Bone marrow (tissue), 2 donors: ENCODE results near the gene CCIN.
"Not testable (repeated sequence)": the region's sequence is repeated elsewhere in the genome, so short reads cannot be mapped to it uniquely, and the experiment has no call there.

Source experiments
- DNase-seq, 2 donors: peaks; one replicate each; lab custom pipeline; 2025; lab: John Stamatoyannopoulos, UW

CCIN gene

GRCh38 chr9:36169166-36169565 lies at the start of gene CCIN:
CCIN (plus strand) TSS chr9:36169388; CDS start chr9:36169503, 115 bp downstream.
- DNase-seq = no peak

DNA sequence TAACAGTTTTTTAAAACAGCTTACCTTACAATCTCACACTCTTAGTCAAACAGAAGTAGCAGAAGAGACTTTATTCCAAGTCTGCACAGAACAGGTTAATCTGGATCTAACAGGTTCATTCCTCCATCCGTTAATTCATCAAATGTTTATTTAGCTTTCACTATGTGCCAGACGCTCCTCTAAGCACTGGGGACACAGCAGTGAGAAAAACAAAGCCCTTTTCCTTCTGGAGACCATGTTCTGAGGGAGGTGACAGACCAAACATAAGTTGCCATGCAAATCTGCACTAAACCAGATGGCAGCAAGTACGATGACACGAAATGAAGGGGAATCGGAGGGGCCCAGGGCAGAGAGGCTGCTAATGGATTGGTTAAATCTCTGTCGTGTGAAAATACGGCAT lies 49.7 kb upstream of the CCIN start:
- DNase-seq = no peak

DNA sequence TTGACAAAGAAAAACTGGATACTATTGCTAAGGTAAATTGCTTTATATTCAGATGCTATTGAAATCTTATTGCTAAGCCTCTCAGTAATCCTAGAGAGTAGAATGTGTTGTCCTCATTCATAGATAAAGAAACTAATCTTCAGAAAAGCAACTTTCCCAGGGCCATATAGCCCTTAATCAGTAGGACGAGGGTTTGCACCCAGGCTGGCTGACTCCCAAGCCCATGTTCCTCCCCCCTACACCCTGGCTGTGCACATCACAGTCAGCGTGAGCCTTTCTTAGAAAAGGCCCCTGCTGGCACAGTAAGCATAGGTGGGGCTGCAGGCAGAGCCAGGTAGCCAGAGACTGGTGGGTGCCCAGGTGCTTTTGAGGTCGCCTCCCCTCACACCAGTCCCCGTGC lies 48.5 kb upstream of the CCIN start:
- DNase-seq = no peak

GRCh38 chr9:36121971-36122370 lies 47.2 kb upstream of the CCIN start:
- no peak for DNase-seq

GRCh38 chr9:36123515-36123914 lies 45.7 kb upstream of the CCIN start:
- DNase-seq = no peak

DNA sequence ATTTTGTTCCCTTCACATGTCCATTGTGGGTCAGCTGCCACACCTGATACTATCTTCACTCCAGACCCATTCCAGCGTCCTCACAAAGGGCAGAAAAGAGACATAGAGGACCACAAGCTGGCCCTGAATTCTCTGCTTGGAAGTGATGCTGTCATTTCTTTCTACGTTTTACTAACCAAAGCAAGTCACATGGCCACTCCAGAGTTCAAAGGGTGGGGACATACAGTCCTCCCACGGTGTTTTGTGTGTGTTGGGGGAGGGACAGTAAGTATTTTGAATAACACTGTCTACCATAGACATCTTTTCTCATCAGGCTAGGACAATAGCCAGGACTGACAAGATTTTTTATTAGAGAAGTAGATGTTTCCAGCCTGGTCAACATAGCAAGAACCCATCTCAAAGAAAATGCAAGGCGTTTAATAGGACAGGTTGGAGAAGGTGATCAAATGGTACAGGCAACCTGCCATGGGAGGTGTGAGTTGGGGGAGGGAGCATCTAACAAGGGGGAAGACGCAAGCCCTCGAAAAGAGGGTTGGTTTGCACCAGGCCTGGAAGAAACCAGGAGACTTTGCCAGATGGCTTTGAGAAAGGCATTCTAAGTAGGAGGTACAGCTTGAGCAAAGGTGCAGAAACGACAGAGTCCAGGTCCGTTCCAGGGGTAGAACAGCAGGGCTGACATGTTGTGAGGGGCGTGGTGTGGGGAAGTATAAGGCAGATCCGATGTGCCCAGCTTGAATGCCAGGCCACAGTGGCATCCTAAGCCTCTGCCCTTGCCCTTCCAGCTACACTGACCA lies 43.9 kb upstream of the CCIN start:
- no peak for DNase-seq

DNA sequence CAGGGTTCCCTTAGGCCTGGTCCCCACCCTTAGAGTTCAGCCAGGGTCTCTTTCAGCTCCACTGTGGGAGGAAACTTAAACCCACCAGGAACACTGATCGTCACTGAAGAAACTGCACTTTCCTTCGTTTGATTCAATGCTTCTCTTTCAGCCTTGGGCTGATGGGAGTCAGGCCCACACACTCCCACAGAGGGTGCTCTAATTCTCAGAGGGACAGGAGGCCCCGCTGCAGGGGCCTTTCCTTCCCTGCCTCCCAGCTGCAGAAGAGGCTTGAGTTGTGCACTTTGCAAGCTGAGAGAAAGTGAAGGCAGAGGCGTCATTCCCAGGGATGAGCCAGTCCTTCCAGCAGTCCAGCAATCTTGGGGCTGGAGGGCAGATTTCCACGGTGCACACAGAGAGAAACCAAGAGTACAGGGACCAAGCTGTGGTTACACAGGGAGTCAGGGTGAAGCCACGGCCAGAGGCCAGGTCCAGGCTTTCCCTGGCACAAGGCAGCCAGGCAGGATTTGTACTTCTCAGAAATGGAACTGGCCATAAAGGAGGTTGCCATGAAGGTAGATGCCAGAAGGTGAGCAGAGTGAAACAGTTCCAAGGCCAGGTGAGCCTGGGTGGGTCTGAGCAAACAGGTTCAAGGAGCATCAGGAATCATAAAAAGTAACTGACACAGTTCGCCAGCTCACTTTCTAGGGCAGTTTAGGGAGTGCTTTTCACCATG lies 43.0 kb upstream of the CCIN start:
- DNase-seq = no peak

- DNase-seq = peak in 1 of 2 donors; percentile 56
These were observed 41.4 kb upstream of the CCIN start for GRCh38 chr9:36127652-36128244.

DNA sequence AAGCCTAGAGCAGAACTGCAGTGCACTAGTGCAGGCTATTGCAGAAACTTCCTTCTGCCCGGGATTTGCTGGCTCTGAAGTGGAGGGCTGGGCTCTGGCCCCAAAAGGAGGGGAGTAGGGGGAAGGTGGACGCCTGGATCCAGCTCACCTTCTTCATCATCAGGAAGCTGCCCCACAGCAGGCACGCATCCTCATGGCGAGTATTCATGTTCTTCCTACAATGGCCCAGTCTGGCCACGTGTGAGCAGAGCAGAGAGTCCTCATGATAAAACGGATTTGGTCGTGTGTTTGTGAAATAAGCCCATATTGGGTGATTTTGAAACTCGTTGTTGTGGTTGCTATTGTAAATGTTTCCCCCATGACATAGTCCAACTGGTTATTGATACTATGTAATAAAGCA lies 40.8 kb upstream of the CCIN start:
- DNase-seq = no peak

DNA sequence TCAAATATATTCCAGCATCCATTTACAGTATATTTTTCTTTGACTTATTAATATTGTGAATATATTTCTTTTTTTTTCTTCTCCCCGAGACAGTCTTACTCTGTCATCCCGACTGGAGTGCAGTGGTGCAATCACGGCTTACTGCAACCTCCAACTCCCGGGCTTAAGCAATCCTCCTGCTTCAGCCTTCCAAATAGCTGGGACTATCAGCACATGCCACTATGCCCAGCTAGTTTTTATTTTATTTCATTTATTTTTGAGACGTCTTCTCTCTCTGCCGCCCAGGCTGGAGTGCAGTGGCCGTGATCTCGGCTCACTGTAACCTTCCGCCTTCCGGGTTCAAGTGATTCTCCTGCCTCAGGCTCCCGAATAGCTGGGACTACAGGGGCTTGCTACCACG lies 40.0 kb upstream of the CCIN start:
- DNase-seq = no peak

- not testable (repeated sequence) for DNase-seq
These were observed 37.5 kb upstream of the CCIN start for GRCh38 chr9:36131666-36132065.

GRCh38 chr9:36132086-36132485 lies 37.1 kb upstream of the CCIN start:
- DNase-seq = no peak

- no peak for DNase-seq
These were observed 34.3 kb upstream of the CCIN start for GRCh38 chr9:36134761-36135505.

- DNase-seq = no peak
These were observed 33.4 kb upstream of the CCIN start for GRCh38 chr9:36135741-36136271.

- peak; percentile 31 to 50 for DNase-seq
These were observed 32.8 kb upstream of the CCIN start, which contains the start of gene GLIPR2 for GRCh38 chr9:36136272-36136893. GLIPR2 (plus strand) TSS chr9:36136733; CDS start chr9:36136779, 46 bp downstream.

DNA sequence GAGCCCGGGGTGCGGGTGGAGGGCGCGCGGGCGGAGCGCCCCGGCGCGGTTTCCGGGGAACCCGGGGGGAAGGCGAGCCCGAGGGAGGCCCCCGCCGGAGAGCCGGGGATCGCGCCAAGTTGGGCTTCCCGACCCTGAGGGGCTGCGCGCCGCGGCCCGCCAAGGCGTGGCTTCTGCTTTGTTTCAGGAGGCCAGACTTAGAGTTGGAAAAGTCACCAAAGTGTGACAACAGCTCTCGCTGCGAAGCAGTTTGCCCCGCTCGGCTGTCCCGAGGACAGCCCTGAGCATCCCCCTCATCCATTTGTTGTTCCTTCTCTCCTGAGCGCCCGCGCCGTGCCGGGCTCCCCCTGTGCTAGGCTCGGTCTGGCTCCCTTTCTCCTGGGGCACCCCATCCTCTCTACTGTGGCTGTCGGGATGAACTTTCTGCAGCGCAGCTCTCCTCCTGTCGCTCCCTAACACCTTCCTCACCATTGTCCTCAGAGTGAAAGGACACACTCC lies 32.2 kb upstream of the CCIN start:
- DNase-seq = no peak

GRCh38 chr9:36137392-36138004 lies 31.7 kb upstream of the CCIN start:
- no peak for DNase-seq

- no peak for DNase-seq
These were observed 30.7 kb upstream of the CCIN start for GRCh38 chr9:36138496-36138895.

- no peak for DNase-seq
These were observed 30.3 kb upstream of the CCIN start for GRCh38 chr9:36138901-36139300.
